Activated CD4-positive, alpha-beta memory T cell treated with anti-CD3 and anti-CD28 coated beads, Interleukin-2, amount 10 ng/mL, durations not matched to agents 7 days and 5 days (primary cell): ENCODE measurements around the gene LYPD4. TPM values are rescaled to one million over a fixed set of nuclear protein-coding genes. Genes with fewer than 3 reads are reported as not detected.

Experiments used
- CTCF ChIA-PET: fragments of 350-600 bp; sonication (Branson Sonifier 250); formaldehyde crosslinking; loops from one replicate; lab custom pipeline; 2021; ENCODE audit warnings: antibody characterized with exemption, inconsistent platforms; lab: Charles Lee
- POLR2A ChIA-PET: fragments of 350-600 bp; sonication (Branson Sonifier 250); formaldehyde crosslinking; loops from one replicate; lab custom pipeline; 2021; ENCODE audit warnings: antibody characterized with exemption; lab: Charles Lee
- DNase-seq: peaks from one replicate; pipeline ENCODE4 v3.0.0-alpha.2; 2020
- H3K27ac Mint-ChIP-seq: one replicate; pipeline ENCODE4 v1.8.0; 2021; ENCODE audit warnings: mild to moderate bottlenecking, mixed read lengths
- H3K27me3 Mint-ChIP-seq: one replicate; pipeline ENCODE4 v1.8.0; 2021; ENCODE audit warnings: mixed read lengths
- H3K36me3 Mint-ChIP-seq: one replicate; pipeline ENCODE4 v1.8.0; 2021; ENCODE audit warnings: low read depth, mixed read lengths
- H3K4me1 Mint-ChIP-seq: one replicate; pipeline ENCODE4 v1.8.0; 2021; ENCODE audit warnings: mixed read lengths
- H3K4me3 Mint-ChIP-seq: one replicate; pipeline ENCODE4 v1.8.0; 2021; ENCODE audit warnings: mild to moderate bottlenecking, mixed read lengths
- H3K9me3 Mint-ChIP-seq: one replicate; pipeline ENCODE4 v1.8.0; 2021; ENCODE audit warnings: mixed read lengths
- total RNA-seq, 2 experiments: library from RNA; stranded (reverse); gene quantifications; one replicate each; pipeline ENCODE4 v1.2.3, GENCODE V29; 2021

LYPD4 gene
- not detected for total RNA-seq

GRCh38 chr19:41844601-41845000, at the start of gene LYPD4:
Gene LYPD4 (minus strand): TSS chr19:41844683. CDS start chr19:41839285, 5,398 bp downstream.
- Mint-ChIP-seq H3K27me3 (peaks cover 13% of the 10 kb centered on the region), H3K27ac (no peak within 1 kb of the TSS), H3K4me3 (no peak within 1 kb of the TSS), H3K9me3 (no peaks in the 10 kb centered on the region), H3K4me1 (no peaks in the 10 kb centered on the region), H3K36me3 (no peaks in the 10 kb centered on the region)
- POLR2A ChIA-PET, result no interaction called here
- DNase-seq, result no peak
- CTCF ChIA-PET, result interaction anchor here (0.6 to 1.6 kb wide), 2 partner anchors 10 to 61 kb away, joined by 3 to 4 read pairs; no protein-coding TSS in a partner anchor

DNA sequence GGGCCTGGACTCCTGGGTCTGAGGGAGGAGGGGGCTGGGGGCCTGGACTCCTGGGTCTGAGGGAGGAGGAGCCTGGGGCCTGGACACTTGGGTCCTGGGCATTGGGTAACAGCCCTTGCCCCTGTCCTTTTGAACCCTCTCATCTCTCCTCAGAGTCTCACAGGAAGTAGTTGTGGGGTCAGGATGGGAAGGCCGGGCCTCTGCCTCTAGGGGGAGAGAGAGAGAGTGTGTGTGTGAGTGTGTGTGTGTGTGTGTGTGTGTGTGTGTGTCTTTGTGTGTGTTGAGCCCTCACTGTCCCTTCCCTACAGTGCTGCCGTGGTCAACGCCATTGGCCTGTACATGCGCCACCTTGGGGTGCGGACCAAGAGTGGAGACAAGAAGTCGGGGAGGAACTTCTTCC, 49.4 kb upstream of the LYPD4 start:
- Mint-ChIP-seq H3K9me3 (no peaks in the 10 kb centered on the region), H3K4me1 (peaks cover 50% of the 10 kb centered on the region), H3K27me3 (no peaks in the 10 kb centered on the region), H3K27ac (peak overlapping the region; percentile 35), H3K36me3 (peaks cover 65% of the 10 kb centered on the region), H3K4me3 (no peak overlapping the region)
- ChIA-PET POLR2A (no interaction called here), CTCF (no interaction called here)
- DNase-seq, result no peak

- ChIA-PET POLR2A (interaction anchor here (1.4 to 13.3 kb wide), 5 partner anchors 12 to 66 kb away, joined by 3 to 384 read pairs (median 15); partner anchors contain the start of genes CD79A, RABAC1 and RPS19), CTCF (interaction anchor here (0.6 kb wide), 1 partner anchor 20 kb away, joined by 4 read pairs; no protein-coding TSS in a partner anchor)
- H3K27me3 Mint-ChIP-seq, result no peaks in the 10 kb centered on the region
- no peak overlapping the region for H3K4me3 Mint-ChIP-seq
- peaks cover 58% of the 10 kb centered on the region for H3K4me1 Mint-ChIP-seq
- H3K27ac Mint-ChIP-seq, result no peak overlapping the region
- H3K9me3 Mint-ChIP-seq, result no peaks in the 10 kb centered on the region
- H3K36me3 Mint-ChIP-seq, result peaks cover 61% of the 10 kb centered on the region
- no peak for DNase-seq
These were observed 47.9 kb upstream of the LYPD4 start for GRCh38 chr19:41892173-41892902.

DNA sequence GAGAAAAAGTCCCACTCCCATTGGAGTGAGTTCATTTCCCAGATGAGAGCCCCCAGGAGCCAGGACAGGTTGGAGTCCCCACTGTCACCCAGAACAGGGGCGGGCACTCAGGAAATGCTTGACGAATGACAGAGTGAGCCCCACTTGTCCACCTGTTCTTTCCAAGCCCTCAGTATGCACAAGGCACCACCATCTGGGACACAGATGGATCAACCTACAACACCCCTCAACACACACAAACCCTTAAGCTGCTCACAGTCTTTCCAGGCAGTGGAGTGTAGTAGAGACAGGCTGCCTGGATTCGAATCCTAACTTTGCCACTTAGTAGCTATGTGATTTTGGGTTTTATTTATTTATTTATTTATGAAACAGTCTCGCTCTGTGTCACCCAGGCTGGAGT, 46.5 kb upstream of the LYPD4 start:
- no peaks in the 10 kb centered on the region for H3K9me3 Mint-ChIP-seq
- H3K36me3 Mint-ChIP-seq, result peaks cover 70% of the 10 kb centered on the region
- no peak overlapping the region for H3K4me3 Mint-ChIP-seq
- no peak overlapping the region for H3K27ac Mint-ChIP-seq
- no peak for DNase-seq
- ChIA-PET CTCF (no interaction called here), POLR2A (interaction anchor here (0.7 to 13.3 kb wide), 6 partner anchors 14 to 67 kb away, joined by 3 to 384 read pairs (median 10); partner anchors contain the start of genes CD79A and RPS19)
- no peaks in the 10 kb centered on the region for H3K27me3 Mint-ChIP-seq
- peaks cover 68% of the 10 kb centered on the region for H3K4me1 Mint-ChIP-seq

DNA sequence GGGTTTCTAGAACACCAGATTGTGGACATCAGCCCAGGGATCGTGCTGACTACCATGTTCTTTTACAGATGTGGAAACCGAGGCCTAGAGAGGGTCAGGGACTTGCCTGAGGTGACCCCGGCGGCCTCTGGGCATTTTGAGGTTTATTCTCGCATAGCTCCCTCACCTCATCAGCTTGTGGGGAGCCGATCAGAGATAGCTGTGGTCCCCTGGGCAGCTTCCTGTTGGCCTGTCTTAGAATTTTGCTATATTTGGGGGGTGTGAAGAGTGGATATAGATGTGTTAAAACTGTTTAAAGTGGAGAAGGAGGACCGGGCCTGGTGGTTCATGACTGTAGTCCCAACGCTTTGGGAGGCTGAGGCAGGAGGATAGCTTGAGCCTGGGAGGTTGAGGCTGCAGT, 45.4 kb upstream of the LYPD4 start:
- no peak overlapping the region for H3K4me3 Mint-ChIP-seq
- peaks cover 69% of the 10 kb centered on the region for H3K36me3 Mint-ChIP-seq
- ChIA-PET CTCF (no interaction called here), POLR2A (interaction anchor here (1.5 to 13.3 kb wide), 4 partner anchors 15 to 68 kb away, joined by 4 to 384 read pairs (median 85); partner anchors contain the start of genes CD79A and RPS19)
- H3K4me1 Mint-ChIP-seq, result peaks cover 67% of the 10 kb centered on the region
- no peaks in the 10 kb centered on the region for H3K9me3 Mint-ChIP-seq
- DNase-seq, result no peak
- H3K27me3 Mint-ChIP-seq, result no peaks in the 10 kb centered on the region
- peak overlapping the region; percentile 56 for H3K27ac Mint-ChIP-seq

GRCh38 chr19:41888926-41889325, 44.4 kb upstream of the LYPD4 start:
- no peak for DNase-seq
- Mint-ChIP-seq H3K27ac (peak overlapping the region; percentile 93), H3K4me3 (peak overlapping the region; percentile 13), H3K27me3 (no peaks in the 10 kb centered on the region), H3K9me3 (no peaks in the 10 kb centered on the region), H3K4me1 (peaks cover 61% of the 10 kb centered on the region), H3K36me3 (peaks cover 72% of the 10 kb centered on the region)
- ChIA-PET POLR2A (interaction anchor here (1.5 to 13.3 kb wide), 6 partner anchors 16 to 69 kb away, joined by 4 to 384 read pairs (median 90); partner anchors contain the start of genes CD79A and RPS19), CTCF (interaction anchor here (1.3 to 5.9 kb wide), 3 partner anchors 16 to 29 kb away, joined by 5 to 95 read pairs (median 11); partner anchors contain the start of gene RPS19)

- peaks cover 57% of the 10 kb centered on the region for H3K4me1 Mint-ChIP-seq
- peak; percentile 86 for DNase-seq
- H3K27me3 Mint-ChIP-seq, result no peaks in the 10 kb centered on the region
- ChIA-PET POLR2A (interaction anchor here (2.2 to 13.3 kb wide), 6 partner anchors 17 to 70 kb away, joined by 7 to 384 read pairs (median 90); partner anchors contain the start of genes CD79A, ERFL, RABAC1 and RPS19), CTCF (interaction anchor here (0.9 to 5.9 kb wide), 8 partner anchors 12 to 63 kb away, joined by 3 to 95 read pairs (median 4); partner anchors contain the start of gene RPS19)
- peaks cover 73% of the 10 kb centered on the region for H3K36me3 Mint-ChIP-seq
- H3K27ac Mint-ChIP-seq, result peak overlapping the region; percentile 93
- H3K4me3 Mint-ChIP-seq, result peak overlapping the region; percentile 85
- H3K9me3 Mint-ChIP-seq, result no peaks in the 10 kb centered on the region
These were observed 43.4 kb upstream of the LYPD4 start for GRCh38 chr19:41887711-41888382.

GRCh38 chr19:41886761-41887710, 42.6 kb upstream of the LYPD4 start:
- Mint-ChIP-seq H3K36me3 (peaks cover 78% of the 10 kb centered on the region), H3K4me1 (peaks cover 57% of the 10 kb centered on the region), H3K9me3 (no peaks in the 10 kb centered on the region), H3K27ac (peak overlapping the region; percentile 93), H3K27me3 (no peaks in the 10 kb centered on the region), H3K4me3 (peak overlapping the region; percentile 85)
- POLR2A ChIA-PET, result interaction anchor here (1.6 to 13.3 kb wide), 7 partner anchors 8 to 71 kb away, joined by 3 to 384 read pairs (median 45); partner anchors contain the start of genes CD79A, ERFL, RABAC1 and RPS19
- peak; percentile 81 for DNase-seq
- CTCF ChIA-PET, result interaction anchor here (0.6 to 5.9 kb wide), 10 partner anchors 14 to 148 kb away, joined by 3 to 95 read pairs (median 4); partner anchors contain the start of gene RPS19

DNA sequence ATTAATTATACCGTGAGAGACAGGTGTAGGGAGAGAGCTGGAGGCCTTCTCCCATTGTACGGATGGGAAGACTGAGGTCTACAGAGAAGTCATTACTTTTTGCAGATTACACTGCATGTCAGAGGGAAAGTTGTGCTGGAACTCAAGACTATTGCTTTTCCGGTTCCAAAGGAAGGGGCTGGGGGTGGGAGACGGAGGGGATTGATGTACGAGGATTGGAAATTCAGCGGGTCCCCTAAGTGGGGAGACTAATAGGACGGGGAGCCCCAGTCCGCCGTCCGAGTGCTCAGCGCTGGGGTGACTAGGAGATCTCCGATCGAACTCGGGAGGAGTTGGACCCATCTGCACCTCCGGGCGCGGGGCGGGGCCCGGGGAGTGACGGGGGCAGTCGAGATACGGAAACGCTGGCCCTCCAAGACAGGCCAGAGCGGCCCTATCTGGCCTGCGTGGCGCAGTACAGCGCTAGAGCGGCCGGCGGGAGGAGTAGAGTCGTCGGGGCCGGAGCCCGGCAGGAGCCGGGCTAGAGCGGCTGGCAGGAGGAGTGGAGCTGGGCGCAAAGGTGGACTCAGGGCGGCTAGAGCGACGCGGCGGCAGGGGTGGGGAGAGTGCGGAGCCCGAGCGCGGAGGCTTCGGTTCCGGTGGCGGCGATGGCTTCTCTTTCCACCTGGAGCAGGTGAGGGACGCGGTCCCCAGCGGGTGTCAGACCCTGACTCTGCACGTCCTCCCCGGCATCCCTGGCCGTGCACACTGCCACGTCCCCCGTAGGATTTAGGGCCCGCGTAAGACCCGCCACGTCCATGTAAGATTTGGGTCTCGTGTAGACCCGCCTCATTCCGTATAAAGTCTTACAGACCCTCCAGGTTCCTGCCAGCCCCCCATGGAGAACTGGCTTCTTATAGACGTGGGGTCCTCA, 39.6 kb upstream of the LYPD4 start:
- CTCF ChIA-PET, result interaction anchor here (1.0 to 5.9 kb wide), 5 partner anchors 11 to 68 kb away, joined by 3 to 95 read pairs (median 3); partner anchors contain the start of gene RPS19
- Mint-ChIP-seq H3K9me3 (no peaks in the 10 kb centered on the region), H3K27me3 (no peaks in the 10 kb centered on the region), H3K27ac (peak overlapping the region; percentile 93), H3K4me1 (peaks cover 55% of the 10 kb centered on the region), H3K4me3 (peak overlapping the region; percentile 85), H3K36me3 (peaks cover 56% of the 10 kb centered on the region)
- DNase-seq, result peak; percentile 94
- POLR2A ChIA-PET, result interaction anchor here (1.0 to 13.3 kb wide), 8 partner anchors 14 to 399 kb away, joined by 3 to 384 read pairs (median 40); partner anchors contain the start of genes CD79A, ERFL, RABAC1 and RPS19

DNA sequence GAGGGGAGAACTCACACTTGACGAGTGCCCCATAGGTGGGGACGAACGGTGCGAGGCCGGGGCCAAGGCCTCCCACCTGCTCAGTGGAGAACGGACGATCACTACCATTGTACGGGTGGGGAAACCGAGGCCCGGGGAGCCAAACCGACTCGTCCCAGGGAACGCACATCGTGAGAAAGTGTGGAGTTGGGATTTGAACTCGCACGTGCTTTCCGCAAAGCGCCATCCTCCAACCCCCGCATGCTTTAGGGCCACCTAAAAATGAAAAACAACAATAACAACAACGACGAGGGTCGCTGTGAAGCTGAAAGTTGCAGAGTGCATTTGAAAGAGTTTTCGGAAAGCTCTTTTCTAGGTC, 39.0 kb upstream of the LYPD4 start:
- Mint-ChIP-seq H3K27ac (peak overlapping the region; percentile 93), H3K9me3 (no peaks in the 10 kb centered on the region), H3K4me1 (peaks cover 49% of the 10 kb centered on the region), H3K4me3 (peak overlapping the region; percentile 85), H3K27me3 (no peaks in the 10 kb centered on the region), H3K36me3 (peaks cover 51% of the 10 kb centered on the region)
- POLR2A ChIA-PET, result interaction anchor here (1.3 to 13.3 kb wide), 4 partner anchors 14 to 64 kb away, joined by 3 to 384 read pairs (median 150); partner anchors contain the start of genes CD79A and RPS19
- peak; percentile 28 for DNase-seq
- CTCF ChIA-PET, result interaction anchor here (1.2 to 5.9 kb wide), 3 partner anchors 11 to 62 kb away, joined by 3 to 95 read pairs (median 23); partner anchors contain the start of gene RPS19
